ENCODE measurements around the gene KCTD2. TPM values are rescaled to one million over a fixed set of nuclear protein-coding genes. Genes with fewer than 3 reads are reported as not detected.

The KCTD2 gene
- total and polyA plus RNA-seq, 9 of the 15 experiments (the other 6 are each of a cell fraction or from before 2014, with no cell fraction given), result 1.7 to 32.9 (median 15.8) TPM

DNA sequence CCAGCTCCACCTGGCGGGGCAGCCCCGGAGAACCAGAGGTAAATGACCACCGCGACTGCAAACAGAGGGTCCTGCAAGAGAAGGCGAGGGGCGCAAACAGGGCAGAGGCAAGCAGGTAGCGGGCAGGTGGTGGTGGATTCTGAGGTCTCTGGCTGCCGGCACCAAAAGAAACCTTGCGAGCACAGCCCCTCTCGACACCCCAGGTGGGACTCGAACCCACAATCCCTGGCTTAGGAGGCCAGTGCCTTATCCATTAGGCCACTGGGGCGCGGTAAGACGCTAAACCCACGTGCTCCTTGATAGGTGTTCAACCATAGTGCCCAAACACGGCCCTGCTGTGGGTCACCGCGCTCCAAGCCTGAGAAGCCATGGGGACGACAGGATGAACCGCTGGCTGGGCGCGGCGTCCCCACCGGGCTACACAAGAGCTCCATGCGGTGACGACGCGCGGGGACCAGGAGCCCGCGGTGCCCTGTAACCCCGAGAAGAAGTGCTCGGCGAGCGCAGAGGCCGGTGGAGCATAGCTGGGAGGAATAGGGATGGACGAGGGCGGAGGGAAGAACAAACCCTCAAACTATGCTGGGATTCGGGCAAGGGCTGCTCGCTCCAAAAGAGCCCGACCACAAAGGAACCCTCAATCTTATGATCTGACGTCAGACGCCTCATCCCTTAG lies 12.7 kb upstream of the KCTD2 start (continued):
- TF ChIP-seq, protein P1, sequence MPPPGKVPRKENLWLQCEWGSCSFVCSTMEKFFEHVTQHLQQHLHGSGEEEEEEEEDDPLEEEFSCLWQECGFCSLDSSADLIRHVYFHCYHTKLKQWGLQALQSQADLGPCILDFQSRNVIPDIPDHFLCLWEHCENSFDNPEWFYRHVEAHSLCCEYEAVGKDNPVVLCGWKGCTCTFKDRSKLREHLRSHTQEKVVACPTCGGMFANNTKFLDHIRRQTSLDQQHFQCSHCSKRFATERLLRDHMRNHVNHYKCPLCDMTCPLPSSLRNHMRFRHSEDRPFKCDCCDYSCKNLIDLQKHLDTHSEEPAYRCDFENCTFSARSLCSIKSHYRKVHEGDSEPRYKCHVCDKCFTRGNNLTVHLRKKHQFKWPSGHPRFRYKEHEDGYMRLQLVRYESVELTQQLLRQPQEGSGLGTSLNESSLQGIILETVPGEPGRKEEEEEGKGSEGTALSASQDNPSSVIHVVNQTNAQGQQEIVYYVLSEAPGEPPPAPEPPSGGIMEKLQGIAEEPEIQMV (tag; conservative IDR thresholded peaks at IDR 0.05; ENCODE audit: low read depth), result peak; percentile 90
- no peak for TF ChIP-seq JUND (IDR thresholded peaks at IDR 0.05; ENCODE audit: borderline replicate concordance, low read depth, low read length)
- TF ChIP-seq JUND (tag; IDR thresholded peaks at IDR 0.05; ENCODE audit: borderline replicate concordance, low read depth, low read length), result peak; percentile 29; the same call in 1 of the 3 replicates
- TF ChIP-seq RBM34 (IDR thresholded peaks at IDR 0.05; ENCODE audit: borderline replicate concordance, insufficient read depth, low read length), result no peak
- TF ChIP-seq HMGN3 (IDR thresholded peaks at IDR 0.05; ENCODE audit: borderline replicate concordance, extremely low read depth, insufficient read length, low read depth, low read length), result no peak
- TF ChIP-seq SMAD3 (CRISPR knock-in tag; conservative IDR thresholded peaks at IDR 0.05), result no peak
- TF ChIP-seq SUPT5H (IDR thresholded peaks at IDR 0.05), result peak; percentile 57; the same call in 1 of the 2 replicates
- TF ChIP-seq POLR2B (IDR thresholded peaks at IDR 0.05; ENCODE audit: low read depth, partially characterized antibody), result no peak
- no peak for TF ChIP-seq POLR3G (IDR thresholded peaks at IDR 0.05; ENCODE audit: extremely low read depth, insufficient read length, insufficient replicate concordance)
- TF ChIP-seq ZNF212 (CRISPR knock-in tag; IDR thresholded peaks at IDR 0.05), result no peak
- TF ChIP-seq CC2D1A (IDR thresholded peaks at IDR 0.05), result no peak
- TF ChIP-seq CBX5 (IDR thresholded peaks at IDR 0.05; ENCODE audit: borderline replicate concordance, low read depth), result no peak
- TF ChIP-seq E2F3 (CRISPR knock-in tag; IDR thresholded peaks at IDR 0.05), result peak; percentile 17; the same call in 1 of the 2 replicates
- no peak for TF ChIP-seq TAF7 (tag; IDR thresholded peaks at IDR 0.05)
- TF ChIP-seq SMARCE1 (IDR thresholded peaks at IDR 0.05), result no peak
- peak; percentile 73; the same call in 1 of the 2 replicates for TF ChIP-seq XRCC5 (IDR thresholded peaks at IDR 0.05; ENCODE audit: low read depth, low read length)
- TF ChIP-seq, protein P2, sequence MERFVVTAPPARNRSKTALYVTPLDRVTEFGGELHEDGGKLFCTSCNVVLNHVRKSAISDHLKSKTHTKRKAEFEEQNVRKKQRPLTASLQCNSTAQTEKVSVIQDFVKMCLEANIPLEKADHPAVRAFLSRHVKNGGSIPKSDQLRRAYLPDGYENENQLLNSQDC (CRISPR knock-in tag; IDR thresholded peaks at IDR 0.05), result no peak
- TF ChIP-seq ZNF561 (CRISPR knock-in tag; conservative IDR thresholded peaks at IDR 0.05), result no peak
- TF ChIP-seq DMBX1 (CRISPR knock-in tag; IDR thresholded peaks at IDR 0.05; ENCODE audit: borderline replicate concordance), result no peak
- peak; percentile 91 for TF ChIP-seq ZNF766 (CRISPR knock-in tag; conservative IDR thresholded peaks at IDR 0.05)
- TF ChIP-seq, protein P3, sequence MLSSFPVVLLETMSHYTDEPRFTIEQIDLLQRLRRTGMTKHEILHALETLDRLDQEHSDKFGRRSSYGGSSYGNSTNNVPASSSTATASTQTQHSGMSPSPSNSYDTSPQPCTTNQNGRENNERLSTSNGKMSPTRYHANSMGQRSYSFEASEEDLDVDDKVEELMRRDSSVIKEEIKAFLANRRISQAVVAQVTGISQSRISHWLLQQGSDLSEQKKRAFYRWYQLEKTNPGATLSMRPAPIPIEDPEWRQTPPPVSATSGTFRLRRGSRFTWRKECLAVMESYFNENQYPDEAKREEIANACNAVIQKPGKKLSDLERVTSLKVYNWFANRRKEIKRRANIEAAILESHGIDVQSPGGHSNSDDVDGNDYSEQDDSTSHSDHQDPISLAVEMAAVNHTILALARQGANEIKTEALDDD (IDR thresholded peaks at IDR 0.05), result no peak
- TF ChIP-seq MAZ (CRISPR knock-in tag; conservative IDR thresholded peaks at IDR 0.05 in 1 of 2, IDR thresholded peaks at IDR 0.05 in 1 of 2), result peak; percentile 61 to 84; a peak in 3 of 4 replicates
- TF ChIP-seq ZNF232 (CRISPR knock-in tag; IDR thresholded peaks at IDR 0.05), result 0 out of 2 replicates have a peak, but pooled peaks have one; percentile 16
- TF ChIP-seq TRIM24 (IDR thresholded peaks at IDR 0.05), result 0 out of 4 replicates have a peak, but pooled peaks of 1 of the 2 experiments have one; percentile 10
- no peak for TF ChIP-seq HNRNPUL1 (IDR thresholded peaks at IDR 0.05; ENCODE audit: low read length)
- TF ChIP-seq ZKSCAN3 (CRISPR knock-in tag; IDR thresholded peaks at IDR 0.05), result no peak
